Measurements from ENCODE around the gene ASTN2. TPM values are rescaled to one million over a fixed set of nuclear protein-coding genes. Genes with fewer than 3 reads are reported as not detected.

Gene ASTN2
- total RNA-seq, 2 experiments from 2014 or later: 1.7 to 4.2 TPM

- ChIA-PET POLR2A (interaction anchor here (0.9 kb wide), 1 partner anchor 11 kb away, joined by 3 read pairs; no protein-coding TSS in a partner anchor), CTCF (ENCODE audit: unreplicated experiment) (no interaction called here)
- Histone ChIP-seq H3K9me2 (ENCODE audit: insufficient read depth, low read length) (no peaks in the 10 kb centered on the region), H4K20me1 (ENCODE audit: insufficient read depth, low read length) (no peaks in the 10 kb centered on the region), H3K9me3 (ENCODE audit: low read length) (no peaks in the 10 kb centered on the region), H3K4me1 (ENCODE audit: insufficient read depth, low read length, poor library complexity, severe bottlenecking) (no peaks in the 10 kb centered on the region), H3K79me2 (ENCODE audit: insufficient read depth, low read depth, low read length) (no peaks in the 10 kb centered on the region), H2AFZ (ENCODE audit: low read length) (no peak overlapping the region), H3K36me3 (ENCODE audit: insufficient read depth, low read length) (no peaks in the 10 kb centered on the region), H3K4me3 (ENCODE audit: low read depth, low read length, poor library complexity, severe bottlenecking) (no peak overlapping the region), H3K4me2 (ENCODE audit: low read length) (no peak overlapping the region), H3K27ac (ENCODE audit: low read depth, low read length, poor library complexity, severe bottlenecking) (no peak overlapping the region)
- DNase-seq (ENCODE audit: low spot score): no peak
- intact Hi-C loops (cut with micrococcal nuclease; ENCODE audit: unreplicated experiment): no loop called here
- TF ChIP-seq CTCF (conservative IDR thresholded peaks at IDR 0.05; ENCODE audit: low read length) (no peak), EZH2phosphoT487 (IDR thresholded peaks at IDR 0.05; ENCODE audit: borderline replicate concordance, low read depth, low read length) (no peak)
- no TSS peak for BruUV-seq (replicated peaks)
Observed at GRCh38 chr9:117413346-117414219, 1.3 kb downstream of the ASTN2 start.

GRCh38 chr9:117412841-117413240 lies 2.0 kb downstream of the ASTN2 start:
- Histone ChIP-seq H3K9me3 (ENCODE audit: low read length) (no peaks in the 10 kb centered on the region), H3K4me2 (ENCODE audit: low read length) (no peak overlapping the region), H3K79me2 (ENCODE audit: insufficient read depth, low read depth, low read length) (no peaks in the 10 kb centered on the region), H3K36me3 (ENCODE audit: insufficient read depth, low read length) (no peaks in the 10 kb centered on the region), H3K27ac (ENCODE audit: low read depth, low read length, poor library complexity, severe bottlenecking) (no peak overlapping the region), H4K20me1 (ENCODE audit: insufficient read depth, low read length) (no peaks in the 10 kb centered on the region), H3K4me3 (ENCODE audit: low read depth, low read length, poor library complexity, severe bottlenecking) (no peak overlapping the region), H3K9me2 (ENCODE audit: insufficient read depth, low read length) (no peaks in the 10 kb centered on the region), H2AFZ (ENCODE audit: low read length) (no peak overlapping the region), H3K4me1 (ENCODE audit: insufficient read depth, low read length, poor library complexity, severe bottlenecking) (no peaks in the 10 kb centered on the region)
- BruUV-seq (replicated peaks): no TSS peak
- TF ChIP-seq CTCF (conservative IDR thresholded peaks at IDR 0.05; ENCODE audit: low read length) (no peak), EZH2phosphoT487 (IDR thresholded peaks at IDR 0.05; ENCODE audit: borderline replicate concordance, low read depth, low read length) (no peak)
- intact Hi-C loops (cut with micrococcal nuclease; ENCODE audit: unreplicated experiment): no loop called here
- ChIA-PET CTCF (ENCODE audit: unreplicated experiment) (no interaction called here), POLR2A (no interaction called here)
- DNase-seq (ENCODE audit: low spot score): no peak

GRCh38 chr9:117412006-117412715 lies 2.7 kb downstream of the ASTN2 start:
- Histone ChIP-seq H3K9me2 (ENCODE audit: insufficient read depth, low read length) (no peaks in the 10 kb centered on the region), H3K4me2 (ENCODE audit: low read length) (no peak overlapping the region), H3K9me3 (ENCODE audit: low read length) (no peaks in the 10 kb centered on the region), H3K79me2 (ENCODE audit: insufficient read depth, low read depth, low read length) (no peaks in the 10 kb centered on the region), H3K4me1 (ENCODE audit: insufficient read depth, low read length, poor library complexity, severe bottlenecking) (no peaks in the 10 kb centered on the region), H2AFZ (ENCODE audit: low read length) (no peak overlapping the region), H3K27ac (ENCODE audit: low read depth, low read length, poor library complexity, severe bottlenecking) (no peak overlapping the region), H4K20me1 (ENCODE audit: insufficient read depth, low read length) (no peaks in the 10 kb centered on the region), H3K36me3 (ENCODE audit: insufficient read depth, low read length) (no peaks in the 10 kb centered on the region), H3K4me3 (ENCODE audit: low read depth, low read length, poor library complexity, severe bottlenecking) (no peak overlapping the region)
- no peak for DNase-seq (ENCODE audit: low spot score)
- BruUV-seq (replicated peaks): no TSS peak
- TF ChIP-seq CTCF (conservative IDR thresholded peaks at IDR 0.05; ENCODE audit: low read length): no peak
- TF ChIP-seq EZH2phosphoT487 (IDR thresholded peaks at IDR 0.05; ENCODE audit: borderline replicate concordance, low read depth, low read length): no peak
- intact Hi-C loops (cut with micrococcal nuclease; ENCODE audit: unreplicated experiment): no loop called here
- POLR2A ChIA-PET: no interaction called here
- CTCF ChIA-PET (ENCODE audit: unreplicated experiment): no interaction called here
